Stimulated activated CD4-positive, alpha-beta T cell treated with anti-CD3 and anti-CD28 coated beads, Interleukin-15, amount 100 ng/mL, for 24 hours (primary cell): ENCODE results near the gene ARHGAP8.

Experiments used
- DNase-seq: peaks from one replicate; pipeline ENCODE4 v3.0.0-alpha.2; 2020

The ARHGAP8 gene

DNA sequence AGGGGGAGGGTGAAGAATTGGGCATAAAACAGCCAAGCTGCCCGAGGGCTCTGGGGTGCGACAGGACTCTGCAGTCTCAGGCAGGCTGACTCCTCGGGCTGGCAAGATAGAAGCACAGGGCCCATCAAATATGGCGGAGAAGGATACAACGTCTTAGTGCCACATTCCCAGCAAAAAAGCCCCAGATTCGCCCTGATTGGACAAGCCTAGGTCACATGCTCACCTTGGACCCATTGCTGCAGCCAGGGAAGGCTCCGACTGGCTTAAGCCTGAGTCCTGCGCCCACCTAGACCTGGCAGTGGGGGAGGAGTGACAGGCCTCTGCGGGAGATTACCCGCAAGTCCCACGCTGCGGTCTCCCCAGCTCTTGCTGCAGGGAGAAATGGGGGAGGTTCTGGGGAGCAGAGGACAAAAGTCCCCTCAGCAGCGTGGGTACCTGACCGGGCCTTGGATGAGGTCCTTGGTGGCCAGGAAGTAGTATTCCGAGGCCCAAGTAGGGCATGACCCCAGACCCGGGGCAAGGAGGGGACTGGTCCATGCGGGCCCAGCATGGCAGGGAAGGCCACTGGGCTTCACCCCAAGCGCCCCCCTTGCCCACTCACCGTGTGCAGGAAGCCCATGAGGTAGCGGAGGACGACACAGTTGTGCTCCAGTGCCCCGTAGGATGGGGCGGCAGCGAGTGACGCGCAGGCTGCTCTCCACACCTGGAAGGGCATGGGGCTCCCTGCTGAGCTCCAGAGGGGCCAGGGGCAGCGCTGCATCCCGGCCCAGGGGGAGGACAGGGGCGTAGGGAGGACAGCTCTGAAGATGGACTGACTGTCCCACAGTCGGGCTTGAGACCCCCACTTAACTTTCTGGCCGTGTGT lies 113.0 kb downstream of the ARHGAP8 start:
- no peak for DNase-seq

DNA sequence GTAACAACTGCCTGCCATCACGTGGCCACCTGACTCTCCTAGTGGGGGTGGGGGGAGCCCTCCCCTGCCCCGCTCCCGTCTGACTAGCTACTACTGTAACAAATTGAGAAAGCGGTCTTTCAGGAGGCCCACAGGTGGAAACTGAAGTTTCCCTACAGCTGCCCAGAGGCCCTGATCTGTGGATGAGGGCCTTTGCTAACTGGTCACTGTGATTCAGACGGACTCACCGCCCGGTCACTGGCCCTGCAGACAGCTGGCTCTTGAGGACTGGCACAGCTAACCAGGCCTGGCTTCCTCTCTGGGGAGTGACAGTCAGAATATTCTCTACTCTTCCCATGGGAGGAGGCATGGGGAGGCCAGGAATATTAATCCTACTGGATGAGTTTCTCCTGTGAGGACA lies 116.8 kb downstream of the ARHGAP8 start:
- DNase-seq = no peak

DNA sequence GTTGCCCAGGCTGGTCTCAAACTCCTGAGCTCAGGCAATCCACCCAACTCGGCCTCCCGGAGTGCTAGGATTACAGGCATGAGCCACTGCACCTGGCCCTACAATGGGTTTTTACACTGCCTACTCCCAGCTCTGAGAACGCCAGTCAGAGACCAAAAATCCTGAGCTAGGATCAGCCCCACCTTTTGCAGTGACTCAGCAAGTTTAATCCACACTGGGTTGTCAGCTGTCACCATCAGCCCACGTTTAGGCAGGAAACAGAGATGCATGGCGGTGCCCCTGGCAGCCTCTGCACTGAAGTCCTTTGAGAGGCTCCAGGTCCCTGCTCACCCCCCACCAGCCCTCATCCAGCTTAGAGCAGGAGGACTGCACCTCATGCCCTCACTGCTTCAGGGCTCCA lies 117.6 kb downstream of the ARHGAP8 start:
- DNase-seq = no peak

DNA sequence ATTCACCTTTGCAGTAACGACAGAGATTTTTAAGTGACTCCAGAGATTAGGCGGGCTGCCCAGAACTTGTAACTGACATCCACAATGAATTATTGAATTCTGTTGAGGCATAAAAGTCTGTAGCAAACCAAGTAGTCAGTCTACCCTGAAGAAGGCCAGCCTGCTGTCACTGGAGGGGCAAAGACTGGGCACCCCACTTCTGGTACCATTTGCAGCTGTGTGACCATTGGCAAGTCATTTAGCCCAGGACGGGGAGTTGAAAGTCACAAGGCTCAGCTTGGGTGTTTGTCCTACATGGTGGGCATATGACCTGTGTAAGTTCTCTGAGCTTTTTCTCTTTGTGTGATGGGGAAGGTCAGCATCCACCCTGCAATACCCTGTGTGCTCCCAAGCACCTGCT lies 119.4 kb downstream of the ARHGAP8 start:
- DNase-seq = no peak

DNA sequence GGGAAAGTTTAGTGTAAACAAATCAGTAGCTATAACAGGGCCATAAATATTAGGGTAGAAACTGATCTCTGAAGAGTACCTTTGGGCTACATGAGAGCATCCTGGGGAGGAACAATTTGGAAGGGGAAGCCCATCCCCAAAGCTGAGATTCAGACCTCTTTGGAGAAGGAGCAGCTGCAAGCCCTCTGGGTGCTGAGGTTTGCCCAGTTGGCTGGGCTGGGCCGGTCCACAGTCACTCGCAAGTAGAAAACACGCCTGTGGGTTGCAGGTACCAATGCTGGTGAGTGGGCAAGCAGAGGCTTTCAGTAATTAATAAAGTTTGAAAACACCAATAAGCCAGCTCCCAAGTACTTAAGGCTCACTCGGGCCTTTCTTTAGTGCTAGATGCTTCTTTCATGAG lies 124.5 kb downstream of the ARHGAP8 start:
- no peak for DNase-seq

DNA sequence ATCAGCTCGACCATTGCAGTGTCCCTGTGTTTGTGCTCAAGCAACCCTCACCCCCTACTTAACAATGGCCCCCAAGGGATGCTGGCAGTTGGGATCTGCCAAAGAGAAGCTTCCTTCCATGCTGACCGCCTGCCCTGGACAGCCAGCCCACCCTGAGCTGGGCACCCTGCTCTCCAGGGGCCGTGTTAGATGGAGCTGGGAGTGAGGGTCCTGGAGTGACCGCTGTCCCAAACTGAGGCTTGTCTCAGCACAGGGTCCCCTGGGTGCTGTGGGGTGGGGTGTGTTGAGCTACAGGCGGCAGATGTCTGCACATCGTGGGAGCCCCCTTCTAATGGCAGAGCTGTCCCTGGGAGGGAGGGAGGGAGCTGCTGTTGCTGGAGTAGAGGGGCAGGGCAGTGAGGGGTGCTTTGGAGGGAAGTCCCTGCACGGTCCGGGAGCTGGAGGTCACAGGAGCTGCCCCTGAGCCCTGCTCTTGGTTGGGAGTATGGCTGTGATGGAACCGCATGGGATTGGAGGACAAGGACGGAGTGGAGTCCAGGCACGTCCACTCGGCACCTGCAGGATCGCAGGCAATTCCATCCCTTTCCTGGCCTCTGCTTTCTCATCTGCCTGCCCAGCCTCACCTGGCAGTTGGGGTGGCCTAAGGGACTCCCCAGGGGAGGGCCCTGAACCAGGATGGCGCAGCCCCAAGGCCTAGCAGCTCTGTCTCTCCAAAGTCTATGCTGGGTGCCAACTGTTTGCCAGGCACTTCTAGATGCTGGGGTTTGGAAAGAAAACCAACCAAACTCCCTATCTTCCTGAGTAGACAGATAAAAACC lies 126.3 kb downstream of the ARHGAP8 start:
- no peak for DNase-seq

DNA sequence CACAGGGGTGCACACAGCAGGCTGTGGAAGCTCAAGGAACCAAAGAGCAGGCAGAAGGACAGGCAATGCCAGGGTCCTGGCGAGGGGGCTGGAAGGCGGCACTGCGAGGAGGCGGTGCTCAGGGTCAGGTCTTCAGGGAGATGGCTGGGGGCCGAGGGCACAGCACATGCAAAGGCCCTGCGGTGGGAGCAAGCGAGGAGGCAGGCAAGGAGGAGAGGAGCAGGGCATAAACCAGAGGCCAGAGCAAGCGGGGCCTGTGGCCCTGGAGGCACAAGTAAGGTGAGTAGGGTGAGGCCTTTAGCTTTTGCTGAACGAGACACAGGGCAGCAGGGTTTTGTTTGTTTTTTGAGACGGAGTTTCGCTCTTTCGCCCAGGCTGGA lies 126.9 kb downstream of the ARHGAP8 start:
- DNase-seq = no peak

DNA sequence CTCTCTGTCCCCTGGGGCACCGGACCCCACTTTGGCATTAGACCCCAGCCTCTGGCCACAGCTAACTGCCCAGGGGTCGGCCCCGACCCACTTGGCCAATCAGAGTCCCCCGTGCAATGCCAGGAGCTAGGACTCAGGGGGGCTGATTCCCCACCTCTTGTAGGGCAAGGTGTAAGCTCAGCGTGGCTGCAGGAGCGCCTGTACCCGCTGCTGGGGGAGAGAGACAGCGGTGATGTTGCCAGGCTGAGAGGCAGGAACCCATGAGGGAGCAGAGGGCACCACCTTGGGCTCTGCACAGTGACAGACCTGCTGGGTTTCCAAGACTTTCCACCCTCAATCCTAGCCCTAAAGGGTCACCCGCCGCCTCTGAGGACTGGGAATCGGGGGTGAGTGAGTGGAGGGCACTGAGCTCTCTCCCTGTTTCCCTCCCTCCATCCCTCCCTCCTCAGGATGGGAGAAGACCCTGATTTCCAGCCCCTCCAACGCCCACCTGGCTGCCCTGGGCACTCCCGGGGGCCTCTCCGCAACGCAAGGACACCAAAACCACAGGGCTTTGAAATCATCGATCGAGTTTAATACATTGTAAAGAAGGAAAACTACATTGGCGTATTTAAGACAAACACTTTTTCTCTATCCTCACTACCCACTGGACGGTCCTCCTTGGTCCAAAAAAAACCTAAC lies 128.4 kb downstream of the ARHGAP8 start:
- DNase-seq = no peak

DNA sequence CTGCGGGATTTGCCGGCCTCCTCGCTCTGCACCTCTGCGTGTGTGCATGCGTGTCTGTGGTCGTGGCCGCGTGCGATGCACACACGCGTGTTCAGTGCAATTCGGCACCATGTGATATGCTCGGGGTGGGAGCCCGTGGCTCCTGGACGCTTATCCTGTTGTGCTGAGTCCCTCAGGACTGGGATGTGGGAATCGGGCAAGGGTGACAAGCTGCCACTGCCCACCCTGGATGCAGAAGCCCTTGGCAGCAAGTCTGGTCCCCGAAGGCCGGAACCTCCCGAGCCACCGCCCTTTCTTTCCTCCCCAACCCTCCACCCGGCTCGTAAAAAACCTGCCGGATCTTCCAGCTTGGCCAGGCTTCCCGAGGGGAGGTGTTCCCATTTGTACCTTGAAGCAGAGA lies 129.2 kb downstream of the ARHGAP8 start:
- no peak for DNase-seq

DNA sequence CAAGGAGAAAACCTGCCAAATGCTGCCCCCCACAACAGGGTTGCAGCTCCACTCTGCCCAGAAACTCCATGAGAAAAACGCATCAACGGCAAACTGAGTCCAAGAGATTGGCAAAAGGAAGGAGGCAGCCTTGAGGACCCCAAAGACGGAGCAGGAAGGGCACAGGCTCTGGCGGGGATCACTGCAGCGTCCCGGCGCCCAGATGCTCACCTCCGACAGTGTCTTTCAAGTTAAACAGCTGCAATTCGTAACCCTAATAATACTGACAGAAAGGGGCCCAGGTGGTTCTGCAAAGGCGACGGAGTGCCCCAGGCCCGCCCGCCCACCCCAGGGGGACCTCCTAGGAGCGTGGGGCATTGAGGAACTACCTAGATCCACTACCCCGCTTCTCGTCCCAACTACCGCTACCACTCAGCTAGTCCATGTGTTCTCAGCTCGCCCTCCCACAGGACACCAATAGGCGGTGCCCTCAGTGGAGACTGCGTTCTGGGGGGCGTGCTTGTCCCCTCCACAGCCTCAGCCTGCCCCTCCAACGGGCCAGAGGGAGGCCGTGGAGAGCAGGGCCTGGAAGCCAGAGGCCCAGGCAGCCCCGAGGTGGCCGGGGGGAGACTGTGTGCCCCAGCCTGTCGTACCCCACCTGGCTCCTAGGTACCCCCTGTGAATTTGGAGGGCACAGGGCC lies 130.0 kb downstream of the ARHGAP8 start:
- no peak for DNase-seq

DNA sequence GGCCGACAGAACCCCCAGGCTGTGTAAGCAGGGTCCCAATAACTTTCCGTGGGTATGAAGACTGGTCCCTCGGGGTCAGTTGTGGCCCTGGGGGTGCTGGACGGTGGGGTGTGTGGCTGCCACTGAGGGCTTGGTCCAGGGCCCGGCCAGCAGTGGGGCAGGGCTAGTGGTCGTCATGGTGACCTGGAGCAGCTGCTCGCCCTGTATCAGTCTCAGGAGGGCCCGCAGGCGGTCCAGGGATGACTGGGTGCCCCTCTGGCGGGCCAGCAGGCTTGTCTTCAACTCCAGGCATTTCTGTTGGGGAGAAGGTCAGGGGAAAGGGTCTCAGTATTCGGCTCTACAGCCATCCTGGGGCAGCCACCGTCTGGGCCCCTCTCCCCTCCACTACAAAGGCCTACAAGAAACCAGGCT lies 130.6 kb downstream of the ARHGAP8 start:
- no peak for DNase-seq

DNA sequence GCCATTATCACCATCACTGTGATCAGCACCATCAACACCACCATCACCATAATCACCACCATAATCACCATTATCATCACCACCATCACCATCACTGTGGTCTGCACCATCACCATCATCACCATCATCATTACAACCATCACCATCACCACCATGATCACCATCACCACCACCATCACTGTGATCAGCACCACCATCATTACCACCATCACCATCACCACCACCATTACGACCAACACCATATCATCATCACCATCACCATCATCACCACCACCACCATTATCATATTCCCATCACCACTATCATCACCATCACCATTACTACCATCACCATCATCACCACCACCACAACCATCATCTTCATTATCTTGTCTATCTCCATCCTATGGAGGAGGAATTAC lies 132.2 kb downstream of the ARHGAP8 start:
- DNase-seq = no peak

DNA sequence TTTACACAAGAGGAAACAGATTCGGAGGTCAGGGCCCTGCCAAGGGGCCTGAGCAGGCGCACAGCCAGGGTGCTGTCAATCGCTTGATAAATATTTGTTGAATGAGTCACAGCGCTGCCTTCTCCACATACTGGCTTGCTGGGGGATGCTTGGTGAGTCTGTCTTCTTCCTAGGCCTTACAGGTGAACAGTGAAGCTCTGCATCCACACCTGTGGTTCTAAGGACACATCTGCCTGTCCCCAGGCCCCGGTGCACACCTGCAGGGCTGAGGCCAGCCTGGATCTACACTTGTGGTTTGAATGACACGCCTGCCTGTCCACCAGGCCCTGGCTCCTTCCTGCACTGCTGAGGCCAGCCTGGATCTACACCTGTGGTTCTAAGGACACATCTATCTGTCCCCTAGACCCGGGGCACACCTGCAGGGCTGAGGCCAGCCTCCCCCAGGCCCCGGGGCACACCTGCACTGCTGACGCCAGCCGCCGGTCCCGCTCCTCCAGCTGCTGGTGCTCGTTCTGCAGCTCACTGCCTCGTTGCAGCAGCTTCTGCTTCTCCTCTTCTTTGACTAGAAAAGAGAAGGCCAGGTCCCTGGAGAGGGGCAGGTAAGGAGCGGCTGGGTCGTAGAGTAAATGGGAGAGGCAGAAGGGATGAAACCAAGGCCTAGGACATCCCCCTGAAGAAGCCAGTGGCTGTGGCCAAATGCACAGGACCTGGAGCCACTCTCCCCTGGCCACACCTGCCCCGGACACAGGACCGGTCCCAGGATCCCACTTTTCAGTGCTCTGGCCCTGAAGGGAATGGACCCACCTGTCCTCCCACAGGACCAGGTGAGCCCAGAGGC lies 132.8 kb downstream of the ARHGAP8 start:
- DNase-seq = no peak

DNA sequence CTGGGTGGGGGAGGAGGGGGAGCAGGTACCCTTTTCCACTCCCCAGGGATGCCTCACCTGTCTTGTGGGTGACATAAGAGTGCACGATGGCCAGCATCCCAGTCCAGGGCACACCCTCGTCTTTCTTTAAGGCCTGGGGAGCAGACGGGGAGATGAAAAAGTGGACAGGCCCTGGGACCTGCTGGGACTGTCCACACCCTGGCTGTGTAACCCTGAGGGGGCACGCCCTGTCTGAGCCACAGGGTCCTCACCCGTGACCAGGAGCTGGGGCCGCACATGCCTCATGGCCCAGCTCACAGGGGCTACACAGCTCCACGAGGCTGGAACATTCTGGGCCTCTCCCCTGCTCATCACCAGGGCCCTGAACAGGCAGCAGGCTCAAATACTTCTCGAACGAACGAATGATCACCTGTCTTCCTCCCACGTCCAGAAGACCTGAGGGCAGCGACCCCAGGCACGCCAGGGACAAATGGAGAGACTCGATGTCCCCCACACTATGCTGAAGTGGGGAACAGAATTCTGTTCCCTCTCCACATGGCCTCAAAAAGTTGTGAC lies 133.5 kb downstream of the ARHGAP8 start:
- DNase-seq = no peak

DNA sequence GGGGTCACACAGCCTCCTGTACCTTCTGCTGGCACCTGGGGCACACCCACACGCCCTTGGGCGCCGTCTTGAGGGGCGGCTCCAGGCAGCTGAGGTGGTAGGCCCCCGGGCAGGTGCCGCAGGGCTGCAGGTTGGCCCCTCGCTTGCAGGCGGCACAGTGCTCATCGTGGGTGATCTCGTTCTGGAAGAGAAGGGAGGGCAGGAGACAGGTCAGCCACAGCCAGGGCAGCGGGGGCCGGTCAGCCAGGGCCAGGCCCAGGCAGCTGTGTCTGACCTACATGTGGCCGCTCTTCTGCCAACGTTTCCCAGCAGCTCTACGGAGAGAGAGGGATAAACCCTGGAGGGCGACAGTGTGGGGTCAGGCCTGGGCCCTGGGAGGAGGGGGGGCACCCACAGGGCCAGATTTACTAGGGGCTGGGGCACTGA lies 135.6 kb downstream of the ARHGAP8 start:
- DNase-seq = no peak

DNA sequence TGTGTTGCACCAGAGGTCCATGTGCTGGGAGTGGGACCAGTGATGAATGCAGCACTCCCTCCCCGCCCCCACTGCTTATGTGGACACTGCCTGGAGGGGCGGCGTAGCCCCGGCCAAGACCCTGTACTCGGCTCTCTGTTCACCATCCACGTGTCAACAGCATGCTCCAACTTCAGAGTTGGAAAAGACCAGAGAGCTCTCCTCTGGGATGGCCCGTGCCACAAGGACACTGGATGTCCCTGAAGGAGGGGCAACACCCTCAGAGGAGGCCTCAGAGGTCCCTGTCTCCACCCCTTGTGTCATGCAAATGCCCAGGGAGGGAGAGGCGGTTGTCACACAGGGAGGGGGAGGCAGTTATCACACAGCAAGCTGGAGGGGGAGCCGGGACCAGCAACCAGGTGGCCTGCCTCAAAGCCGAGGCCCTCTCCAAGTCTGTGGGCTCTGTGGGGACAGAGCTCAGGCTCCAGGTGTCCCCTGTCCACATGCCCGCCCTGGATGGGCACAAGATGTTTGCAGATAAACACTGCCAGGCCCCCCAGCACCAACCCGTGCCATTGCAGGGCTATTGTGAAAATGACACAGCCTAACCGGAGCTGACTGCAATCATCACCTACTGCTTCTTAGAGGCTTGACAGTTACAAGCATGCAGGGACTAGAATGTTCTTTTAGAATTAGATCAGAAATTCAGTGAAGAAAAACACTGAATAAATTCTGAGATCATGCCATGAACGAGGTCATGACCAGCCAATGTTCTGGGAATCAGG lies 136.3 kb downstream of the ARHGAP8 start:
- DNase-seq = no peak

DNA sequence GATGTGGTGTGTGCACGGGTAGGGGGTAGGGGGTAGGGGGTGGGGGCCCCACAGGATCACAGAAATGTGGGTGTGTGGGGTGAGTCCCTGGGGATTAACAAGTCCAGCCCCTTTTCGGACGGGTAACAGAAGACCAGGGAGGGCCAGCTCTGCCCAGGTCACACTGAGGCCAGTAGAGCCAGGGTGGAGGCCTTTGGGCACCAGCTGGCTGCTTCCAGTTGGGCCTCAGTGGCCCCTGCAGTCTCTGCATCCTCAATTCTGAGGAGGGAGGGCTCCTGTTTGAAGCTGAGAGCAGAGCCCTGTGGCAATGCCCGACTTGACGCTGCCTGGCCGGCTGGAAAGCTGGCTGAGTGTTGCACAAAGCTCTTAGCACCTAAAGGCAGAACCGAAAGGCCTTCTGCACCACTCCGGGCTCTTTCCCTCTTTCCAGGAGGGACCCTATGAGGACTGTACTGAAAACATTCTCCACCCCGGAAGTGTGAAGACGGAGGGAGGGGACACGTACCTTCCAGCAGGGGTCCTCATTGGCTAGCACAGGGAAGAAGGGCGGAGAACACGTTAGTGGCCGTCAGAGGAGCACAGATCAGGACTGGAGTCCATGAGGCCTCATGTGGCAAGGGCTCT lies 137.0 kb downstream of the ARHGAP8 start:
- no peak for DNase-seq

DNA sequence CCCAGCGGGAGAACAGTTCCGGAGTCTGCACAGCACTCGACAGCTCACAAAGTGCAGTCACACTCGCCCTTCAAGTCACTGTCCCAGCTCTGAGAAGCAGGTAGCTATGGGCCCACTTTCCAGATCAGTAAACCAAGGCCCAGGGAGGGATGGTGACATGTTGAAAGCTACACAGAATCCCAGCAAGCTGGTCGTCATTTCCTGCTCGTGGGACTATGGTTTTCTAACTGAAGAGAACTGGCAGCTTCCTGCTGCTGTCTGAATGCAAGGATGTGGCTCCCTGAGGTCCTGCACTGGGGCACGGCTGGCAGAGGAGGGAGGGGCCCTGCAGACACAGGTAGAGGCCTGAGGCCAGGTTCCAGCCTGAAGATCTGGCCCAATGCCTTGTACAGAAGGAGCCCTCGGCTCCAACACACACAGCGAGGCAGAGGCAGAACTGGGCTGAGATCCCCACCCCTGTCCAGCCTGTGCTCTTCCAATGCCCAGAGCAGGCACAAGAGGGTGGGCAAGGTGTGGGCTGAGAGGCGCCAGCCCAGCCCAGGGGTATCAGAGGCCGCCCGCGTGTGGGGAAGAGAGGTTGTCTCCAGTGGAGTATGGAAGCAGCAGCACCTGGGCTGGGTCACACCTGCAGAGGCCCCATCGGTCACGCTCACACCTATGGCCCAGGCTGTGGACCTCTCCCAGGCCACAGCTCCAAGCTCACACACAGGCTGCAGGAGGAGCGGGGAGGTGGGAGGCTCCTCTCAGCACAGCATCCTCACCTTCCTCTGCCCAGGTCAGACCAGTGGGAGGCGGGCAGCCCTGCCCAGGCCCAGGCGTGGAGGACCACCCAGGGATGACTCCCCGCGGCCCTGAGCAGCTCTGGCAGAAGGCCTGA lies 138.3 kb downstream of the ARHGAP8 start:
- no peak for DNase-seq

DNA sequence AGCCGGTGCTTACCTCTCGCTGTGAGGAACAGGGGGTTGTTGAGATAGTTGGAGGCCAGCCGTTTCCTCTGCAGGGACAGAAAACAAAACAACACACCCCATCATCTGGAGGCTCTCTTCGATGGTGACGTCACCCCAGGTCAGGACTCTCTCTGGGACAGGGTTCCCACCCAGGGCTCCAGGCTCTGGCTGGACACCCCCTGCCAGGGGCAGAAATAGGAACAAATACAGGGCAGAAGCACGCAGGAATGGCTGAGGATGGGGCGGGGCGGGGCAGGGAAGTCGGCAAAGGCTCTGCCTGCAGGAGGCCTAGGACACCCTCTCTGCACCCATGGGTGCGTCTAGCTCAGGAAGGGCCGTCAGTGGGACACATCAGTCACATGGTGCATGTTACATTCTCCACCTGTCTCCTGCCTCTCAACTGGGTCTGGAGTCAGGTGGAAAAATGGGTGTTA lies 138.9 kb downstream of the ARHGAP8 start:
- no peak for DNase-seq
